ENCODE measurements around the gene TMEM164.
A peak's percentile ranks its signal among the peaks of the same experiment; 100 is the strongest.

Gene TMEM164

GRCh38 chrX:110089656-110090403 is 86.9 kb downstream of the TMEM164 start:
- peaks cover 0 to 7% (median 2%) of the 10 kb centered on the region in 5 donors for H3K27me3 ChIP-seq (ENCODE audit: control insufficient read depth in 5 of 5, insufficient read depth in 4 of 5, low read length in 5 of 5)
- no peaks in the 10 kb centered on the region for H3K36me3 ChIP-seq (ENCODE audit: control insufficient read depth in 5 of 5, insufficient read depth in 5 of 5, low read length in 5 of 5)

DNA sequence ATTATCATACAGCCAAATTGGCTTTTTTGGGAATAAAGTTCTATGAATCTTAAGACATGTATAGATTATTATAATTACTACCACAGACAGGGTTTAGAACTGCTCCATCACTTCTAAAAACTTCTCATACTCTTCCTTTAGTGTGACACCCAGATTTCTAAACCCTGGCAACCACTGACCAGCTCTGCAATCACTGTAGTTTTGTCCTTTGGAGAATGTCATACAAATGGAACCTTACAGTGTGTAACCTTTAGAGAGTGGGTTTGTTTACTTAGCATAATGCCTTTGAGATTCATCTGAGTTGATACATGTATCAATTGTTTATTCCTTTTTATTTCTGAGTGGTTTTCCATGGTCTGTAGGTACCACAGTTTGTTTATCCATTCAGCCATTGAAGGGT is 95.0 kb downstream of the TMEM164 start:
- Histone ChIP-seq H3K9ac (ENCODE audit: low read length in 5 of 5) (no peak overlapping the region), H3K4me3 (ENCODE audit: low read depth in 1 of 5, low read length in 5 of 5) (no peak overlapping the region), H3K36me3 (ENCODE audit: control insufficient read depth in 5 of 5, insufficient read depth in 5 of 5, low read length in 5 of 5) (no peaks in the 10 kb centered on the region), H3K27me3 (ENCODE audit: control insufficient read depth in 5 of 5, insufficient read depth in 4 of 5, low read length in 5 of 5) (peaks cover 0 to 4% (median 0%) of the 10 kb centered on the region in 5 donors), H3K4me1 (ENCODE audit: control insufficient read depth in 5 of 5, insufficient read depth in 5 of 5, low read length in 5 of 5) (no peaks in the 10 kb centered on the region), H3K27ac (ENCODE audit: low read depth, low read length) (no peak overlapping the region), H3K9me3 (ENCODE audit: control insufficient read depth in 5 of 5, low read length in 5 of 5) (no peaks in the 10 kb centered on the region)

More at GRCh38 chrX:110089656-110090403, 86.9 kb downstream of the TMEM164 start:
- Histone ChIP-seq H3K27ac (ENCODE audit: low read depth, low read length) (no peak overlapping the region), H3K9ac (ENCODE audit: low read length in 5 of 5) (no peak overlapping the region), H3K4me1 (ENCODE audit: control insufficient read depth in 5 of 5, insufficient read depth in 5 of 5, low read length in 5 of 5) (peaks cover 0 to 12% (median 6%) of the 10 kb centered on the region in 5 donors), H3K4me3 (ENCODE audit: low read depth in 1 of 5, low read length in 5 of 5) (no peak overlapping the region), H3K9me3 (ENCODE audit: control insufficient read depth in 5 of 5, low read length in 5 of 5) (no peaks in the 10 kb centered on the region)

- Histone ChIP-seq H3K27me3 (ENCODE audit: control insufficient read depth in 5 of 5, insufficient read depth in 4 of 5, low read length in 5 of 5) (peaks cover 0 to 4% (median 0%) of the 10 kb centered on the region in 5 donors), H3K9ac (ENCODE audit: low read length in 5 of 5) (no peak overlapping the region), H3K4me3 (ENCODE audit: low read depth in 1 of 5, low read length in 5 of 5) (no peak overlapping the region), H3K4me1 (ENCODE audit: control insufficient read depth in 5 of 5, insufficient read depth in 5 of 5, low read length in 5 of 5) (peaks cover 0 to 2% (median 0%) of the 10 kb centered on the region in 5 donors), H3K9me3 (ENCODE audit: control insufficient read depth in 5 of 5, low read length in 5 of 5) (no peaks in the 10 kb centered on the region), H3K27ac (ENCODE audit: low read depth, low read length) (no peak overlapping the region), H3K36me3 (ENCODE audit: control insufficient read depth in 5 of 5, insufficient read depth in 5 of 5, low read length in 5 of 5) (no peaks in the 10 kb centered on the region)
These were observed 100.4 kb downstream of the TMEM164 start for GRCh38 chrX:110103344-110103743.

DNA sequence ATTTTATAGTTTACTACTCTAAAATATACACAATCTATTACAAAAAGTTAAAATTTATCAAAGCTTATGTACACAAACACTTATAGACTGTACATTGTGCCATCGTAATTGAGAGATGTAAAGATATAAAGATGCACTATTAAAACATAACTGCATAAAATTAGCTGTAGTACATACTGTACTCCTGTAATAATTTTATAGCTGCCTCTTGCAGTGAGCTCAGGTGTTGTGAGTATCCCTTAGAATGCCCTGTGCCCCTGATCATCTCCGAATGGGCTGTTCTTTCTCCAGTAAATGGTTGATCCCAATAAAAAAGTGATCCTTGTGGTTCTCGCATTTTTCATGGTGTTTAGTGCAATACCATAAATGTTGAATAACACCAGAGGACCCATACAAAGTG is 101.2 kb downstream of the TMEM164 start:
- no peak overlapping the region for H3K9ac ChIP-seq (ENCODE audit: low read length in 5 of 5)
- H3K9me3 ChIP-seq (ENCODE audit: control insufficient read depth in 5 of 5, low read length in 5 of 5) = no peaks in the 10 kb centered on the region
- no peak overlapping the region for H3K4me3 ChIP-seq (ENCODE audit: low read depth in 1 of 5, low read length in 5 of 5)
- peaks cover 0 to 4% (median 0%) of the 10 kb centered on the region in 5 donors for H3K27me3 ChIP-seq (ENCODE audit: control insufficient read depth in 5 of 5, insufficient read depth in 4 of 5, low read length in 5 of 5)
- no peak overlapping the region for H3K27ac ChIP-seq (ENCODE audit: low read depth, low read length)
- peaks cover 0 to 8% (median 5%) of the 10 kb centered on the region in 5 donors for H3K4me1 ChIP-seq (ENCODE audit: control insufficient read depth in 5 of 5, insufficient read depth in 5 of 5, low read length in 5 of 5)
- no peaks in the 10 kb centered on the region for H3K36me3 ChIP-seq (ENCODE audit: control insufficient read depth in 5 of 5, insufficient read depth in 5 of 5, low read length in 5 of 5)

- Histone ChIP-seq H3K27me3 (ENCODE audit: control insufficient read depth in 5 of 5, insufficient read depth in 4 of 5, low read length in 5 of 5) (peaks cover 0 to 10% (median 5%) of the 10 kb centered on the region in 5 donors), H3K9ac (ENCODE audit: low read length in 5 of 5) (no peak overlapping the region), H3K36me3 (ENCODE audit: control insufficient read depth in 5 of 5, insufficient read depth in 5 of 5, low read length in 5 of 5) (peaks cover 0 to 7% (median 3%) of the 10 kb centered on the region in 5 donors), H3K9me3 (ENCODE audit: control insufficient read depth in 5 of 5, low read length in 5 of 5) (no peaks in the 10 kb centered on the region), H3K27ac (ENCODE audit: low read depth, low read length) (peak overlapping the region; percentile 6), H3K4me1 (ENCODE audit: control insufficient read depth in 5 of 5, insufficient read depth in 5 of 5, low read length in 5 of 5) (peaks cover 0 to 10% (median 5%) of the 10 kb centered on the region in 5 donors), H3K4me3 (ENCODE audit: low read depth in 1 of 5, low read length in 5 of 5) (no peak overlapping the region)
These were observed 105.5 kb downstream of the TMEM164 start for GRCh38 chrX:110108381-110108821.

DNA sequence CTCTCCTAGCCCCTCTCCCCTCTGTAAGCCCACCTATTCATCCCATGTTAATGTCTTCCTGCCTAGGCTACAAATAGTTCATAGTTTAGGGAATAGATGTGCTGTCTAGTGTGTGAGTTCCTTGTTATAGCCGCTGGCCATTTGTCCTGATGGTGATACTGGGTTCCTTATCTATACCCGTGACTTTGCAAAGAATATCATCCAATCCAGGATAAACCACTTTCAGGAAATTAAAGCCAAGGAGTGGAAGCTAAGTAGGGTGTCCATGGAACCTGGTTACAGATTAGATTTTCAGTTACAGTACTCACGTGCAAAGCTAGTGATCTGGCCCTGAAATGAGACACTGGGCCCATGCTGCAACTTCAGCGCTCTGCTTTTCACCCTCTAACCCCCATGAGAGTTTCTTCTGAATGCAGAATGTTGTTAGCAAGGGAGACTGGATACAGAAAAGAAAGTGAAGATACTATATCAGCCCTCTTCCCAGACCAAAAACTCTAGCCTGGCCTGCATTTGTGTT is 111.4 kb downstream of the TMEM164 start:
- H3K27ac ChIP-seq (ENCODE audit: low read depth, low read length) = no peak overlapping the region
- H3K4me3 ChIP-seq (ENCODE audit: low read depth in 1 of 5, low read length in 5 of 5) = no peak overlapping the region
- H3K9ac ChIP-seq (ENCODE audit: low read length in 5 of 5) = no peak overlapping the region
- H3K4me1 ChIP-seq (ENCODE audit: control insufficient read depth in 5 of 5, insufficient read depth in 5 of 5, low read length in 5 of 5) = peaks cover 0 to 15% (median 3%) of the 10 kb centered on the region in 5 donors
- H3K27me3 ChIP-seq (ENCODE audit: control insufficient read depth in 5 of 5, insufficient read depth in 4 of 5, low read length in 5 of 5) = peaks cover 0 to 7% (median 5%) of the 10 kb centered on the region in 5 donors
- no peaks in the 10 kb centered on the region for H3K9me3 ChIP-seq (ENCODE audit: control insufficient read depth in 5 of 5, low read length in 5 of 5)
- H3K36me3 ChIP-seq (ENCODE audit: control insufficient read depth in 5 of 5, insufficient read depth in 5 of 5, low read length in 5 of 5) = peaks cover 2 to 11% (median 7%) of the 10 kb centered on the region in 5 donors

GRCh38 chrX:110116066-110116980 is 113.4 kb downstream of the TMEM164 start:
- Histone ChIP-seq H3K9me3 (ENCODE audit: control insufficient read depth in 5 of 5, low read length in 5 of 5) (no peaks in the 10 kb centered on the region), H3K27ac (ENCODE audit: low read depth, low read length) (no peak overlapping the region), H3K9ac (ENCODE audit: low read length in 5 of 5) (no peak overlapping the region), H3K4me1 (ENCODE audit: control insufficient read depth in 5 of 5, insufficient read depth in 5 of 5, low read length in 5 of 5) (peaks cover 0 to 17% (median 3%) of the 10 kb centered on the region in 5 donors), H3K36me3 (ENCODE audit: control insufficient read depth in 5 of 5, insufficient read depth in 5 of 5, low read length in 5 of 5) (peaks cover 0 to 11% (median 2%) of the 10 kb centered on the region in 5 donors), H3K27me3 (ENCODE audit: control insufficient read depth in 5 of 5, insufficient read depth in 4 of 5, low read length in 5 of 5) (peaks cover 0 to 3% (median 0%) of the 10 kb centered on the region in 5 donors), H3K4me3 (ENCODE audit: low read depth in 1 of 5, low read length in 5 of 5) (no peak overlapping the region)

DNA sequence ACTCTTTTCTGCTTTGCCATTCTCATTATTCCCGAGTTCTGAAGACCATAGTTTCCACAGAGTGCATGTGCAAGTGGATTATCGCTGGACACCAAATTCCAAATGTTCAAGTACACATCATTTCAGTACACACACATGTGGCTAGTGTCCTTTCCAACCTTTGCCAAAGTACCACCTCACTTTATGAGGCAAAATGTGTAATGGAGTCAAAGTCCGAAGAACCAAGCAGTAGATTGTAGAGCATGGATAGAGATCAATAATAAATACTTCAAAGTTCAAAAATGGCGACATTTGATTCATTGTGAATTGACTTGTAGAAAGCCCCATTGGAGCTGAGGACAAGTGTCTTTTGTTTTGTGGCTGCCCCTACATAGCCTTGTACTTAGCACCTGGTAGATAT is 115.6 kb downstream of the TMEM164 start:
- H3K4me3 ChIP-seq (ENCODE audit: low read depth in 1 of 5, low read length in 5 of 5) = no peak overlapping the region

DNA sequence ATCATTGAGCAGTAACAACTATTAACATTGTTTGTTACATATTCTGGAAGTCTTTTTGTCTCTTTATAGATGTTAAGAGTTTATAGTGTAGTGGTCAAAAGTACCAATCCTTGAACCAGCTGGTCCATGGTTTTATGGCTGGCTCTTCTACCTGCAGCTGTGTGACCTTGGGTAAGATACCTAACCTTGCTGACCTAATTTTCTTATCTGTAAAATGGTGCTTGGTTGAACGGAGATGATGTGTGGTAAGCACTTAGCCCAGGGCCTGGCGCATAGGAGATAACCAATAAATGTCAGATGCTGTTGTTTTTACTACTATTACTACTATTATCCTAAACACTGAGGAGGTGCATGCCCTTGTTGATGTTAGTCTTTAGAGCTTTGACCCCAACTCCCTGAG is 116.6 kb downstream of the TMEM164 start:
- H3K4me1 ChIP-seq (ENCODE audit: control insufficient read depth in 5 of 5, insufficient read depth in 5 of 5, low read length in 5 of 5) = peaks cover 0 to 12% (median 0%) of the 10 kb centered on the region in 5 donors
- H3K36me3 ChIP-seq (ENCODE audit: control insufficient read depth in 5 of 5, insufficient read depth in 5 of 5, low read length in 5 of 5) = peaks cover 0 to 11% (median 2%) of the 10 kb centered on the region in 5 donors
- no peak overlapping the region for H3K4me3 ChIP-seq (ENCODE audit: low read depth in 1 of 5, low read length in 5 of 5)
- H3K9me3 ChIP-seq (ENCODE audit: control insufficient read depth in 5 of 5, low read length in 5 of 5) = no peaks in the 10 kb centered on the region
- H3K27me3 ChIP-seq (ENCODE audit: control insufficient read depth in 5 of 5, insufficient read depth in 4 of 5, low read length in 5 of 5) = no peaks in the 10 kb centered on the region
- peak overlapping the region in 1 of 5 donors; percentile 57 for H3K9ac ChIP-seq (ENCODE audit: low read length in 5 of 5)
- peak overlapping the region; percentile 12 for H3K27ac ChIP-seq (ENCODE audit: low read depth, low read length)

More for the DNA sequence above, 115.6 kb downstream of the TMEM164 start:
- Histone ChIP-seq H3K4me1 (ENCODE audit: control insufficient read depth in 5 of 5, insufficient read depth in 5 of 5, low read length in 5 of 5) (peaks cover 0 to 16% (median 3%) of the 10 kb centered on the region in 5 donors), H3K9ac (ENCODE audit: low read length in 5 of 5) (no peak overlapping the region), H3K9me3 (ENCODE audit: control insufficient read depth in 5 of 5, low read length in 5 of 5) (no peaks in the 10 kb centered on the region), H3K27ac (ENCODE audit: low read depth, low read length) (no peak overlapping the region), H3K36me3 (ENCODE audit: control insufficient read depth in 5 of 5, insufficient read depth in 5 of 5, low read length in 5 of 5) (peaks cover 0 to 11% (median 2%) of the 10 kb centered on the region in 5 donors), H3K27me3 (ENCODE audit: control insufficient read depth in 5 of 5, insufficient read depth in 4 of 5, low read length in 5 of 5) (no peaks in the 10 kb centered on the region)

Measured in subcutaneous abdominal adipose tissue (tissue), 5 donors.